ENCODE results near the gene TBC1D24.
"Not testable (repeated sequence)": the region's sequence is repeated elsewhere in the genome, so short reads cannot be mapped to it uniquely, and the experiment has no call there.

Gene TBC1D24

DNA sequence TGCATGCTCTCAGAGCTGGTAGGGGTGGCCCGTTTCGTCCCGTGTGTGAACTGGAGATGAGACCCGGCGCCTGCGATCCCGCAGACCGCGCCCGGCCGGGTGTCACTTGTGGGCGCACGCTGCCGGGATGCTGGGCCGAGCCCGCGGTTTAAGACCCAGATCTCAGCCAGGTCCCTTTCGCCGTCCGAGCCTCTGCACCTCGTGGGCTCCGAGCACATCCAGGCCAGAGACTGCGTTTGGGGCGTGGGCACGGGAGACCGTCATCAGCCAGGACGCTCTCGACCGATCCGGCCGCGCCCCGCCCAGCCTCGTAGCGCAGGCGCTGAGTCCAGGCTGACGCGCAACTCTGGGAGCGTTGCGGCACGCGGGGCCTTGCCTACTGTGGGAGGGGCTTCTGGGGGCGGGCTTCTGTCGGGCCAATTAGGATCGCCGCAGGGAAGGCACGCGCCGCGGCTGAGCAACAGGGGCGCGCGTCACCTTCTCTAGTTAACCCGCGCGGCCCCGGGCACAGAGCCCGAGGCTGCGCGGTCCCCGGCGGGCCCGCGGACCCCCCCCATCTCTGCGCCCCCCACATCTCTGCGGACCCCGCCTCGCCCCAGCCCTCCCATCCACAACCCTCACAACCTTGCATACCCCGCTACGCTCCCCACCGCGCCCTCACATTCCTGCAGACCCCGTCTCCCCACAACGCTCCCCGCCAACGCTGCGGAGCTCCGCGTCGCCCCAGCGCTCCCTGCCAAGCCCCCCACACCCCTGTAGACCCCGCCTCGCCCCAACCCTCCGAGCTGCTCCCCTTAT, 57.0 kb downstream of the TBC1D24 start:
- Histone ChIP-seq H3K4me2 (ENCODE audit: low read length) (peak overlapping the region; percentile 91), H3K4me1 (ENCODE audit: low read length) (peaks cover 6% of the 10 kb centered on the region; the same call in 1 of the 2 replicates), H3K79me2 (ENCODE audit: low read length) (no peaks in the 10 kb centered on the region), H3K36me3 (replicated peaks; ENCODE audit: low read depth, low read length) (peaks cover 11% of the 10 kb centered on the region), H3K27me3 (ENCODE audit: low read depth, low read length) (no peaks in the 10 kb centered on the region), H3K27ac (ENCODE audit: low read length) (peak overlapping the region; percentile 75), H3K9me3 (ENCODE audit: insufficient read depth, low read length) (no peaks in the 10 kb centered on the region), H2AFZ (ENCODE audit: low read depth, low read length) (peak overlapping the region; percentile 69; the same call in 1 of the 2 replicates), H4K20me1 (ENCODE audit: insufficient read depth, low read length) (no peaks in the 10 kb centered on the region), H3K9ac (ENCODE audit: low read length) (peak overlapping the region; percentile 84), H3K4me3 (ENCODE audit: low read length) (peak overlapping the region; percentile 82)
- TF ChIP-seq, protein P1, sequence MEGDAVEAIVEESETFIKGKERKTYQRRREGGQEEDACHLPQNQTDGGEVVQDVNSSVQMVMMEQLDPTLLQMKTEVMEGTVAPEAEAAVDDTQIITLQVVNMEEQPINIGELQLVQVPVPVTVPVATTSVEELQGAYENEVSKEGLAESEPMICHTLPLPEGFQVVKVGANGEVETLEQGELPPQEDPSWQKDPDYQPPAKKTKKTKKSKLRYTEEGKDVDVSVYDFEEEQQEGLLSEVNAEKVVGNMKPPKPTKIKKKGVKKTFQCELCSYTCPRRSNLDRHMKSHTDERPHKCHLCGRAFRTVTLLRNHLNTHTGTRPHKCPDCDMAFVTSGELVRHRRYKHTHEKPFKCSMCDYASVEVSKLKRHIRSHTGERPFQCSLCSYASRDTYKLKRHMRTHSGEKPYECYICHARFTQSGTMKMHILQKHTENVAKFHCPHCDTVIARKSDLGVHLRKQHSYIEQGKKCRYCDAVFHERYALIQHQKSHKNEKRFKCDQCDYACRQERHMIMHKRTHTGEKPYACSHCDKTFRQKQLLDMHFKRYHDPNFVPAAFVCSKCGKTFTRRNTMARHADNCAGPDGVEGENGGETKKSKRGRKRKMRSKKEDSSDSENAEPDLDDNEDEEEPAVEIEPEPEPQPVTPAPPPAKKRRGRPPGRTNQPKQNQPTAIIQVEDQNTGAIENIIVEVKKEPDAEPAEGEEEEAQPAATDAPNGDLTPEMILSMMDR (IDR thresholded peaks at IDR 0.05; ENCODE audit: low read depth, low read length), result no peak
- TF ChIP-seq EZH2phosphoT487 (IDR thresholded peaks at IDR 0.05; ENCODE audit: low read depth), result no peak

DNA sequence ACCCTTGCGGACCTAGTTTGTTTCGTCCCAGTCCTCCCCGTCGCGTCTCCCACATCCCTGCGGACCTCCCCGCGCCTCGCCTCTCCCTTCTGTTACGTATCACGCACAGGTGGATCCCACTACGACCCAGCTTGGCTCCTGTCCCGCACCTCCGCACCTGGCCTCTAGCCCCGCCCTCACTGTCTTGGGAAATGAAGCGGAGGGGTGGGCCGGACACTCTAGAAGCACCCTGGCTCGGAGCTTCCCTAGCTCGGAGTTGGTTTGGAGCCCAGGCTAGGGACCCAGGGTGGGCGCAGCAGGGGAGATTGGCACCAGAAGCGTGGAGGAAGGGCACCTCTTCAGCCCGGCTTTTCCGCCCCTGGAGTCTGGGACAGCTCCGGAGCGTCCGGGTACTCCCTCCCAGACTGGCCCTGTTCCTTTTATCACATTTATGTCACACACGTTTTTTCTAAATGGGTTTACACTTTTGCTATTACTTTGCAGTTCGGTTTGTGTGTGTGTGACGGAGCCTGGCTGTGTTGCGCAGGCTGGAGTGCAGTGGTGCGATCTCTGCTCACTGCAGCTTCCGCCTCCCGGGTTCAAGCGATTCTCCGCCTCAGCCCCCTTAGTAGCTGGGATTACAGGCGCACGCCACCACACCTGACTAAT, 57.7 kb downstream of the TBC1D24 start:
- Histone ChIP-seq H3K27me3 (ENCODE audit: low read depth, low read length) (no peaks in the 10 kb centered on the region), H3K27ac (ENCODE audit: low read length) (peak overlapping the region; percentile 75), H3K9ac (ENCODE audit: low read length) (peak overlapping the region; percentile 84), H4K20me1 (ENCODE audit: insufficient read depth, low read length) (no peaks in the 10 kb centered on the region), H3K9me3 (ENCODE audit: insufficient read depth, low read length) (no peaks in the 10 kb centered on the region), H3K4me3 (ENCODE audit: low read length) (peak overlapping the region; percentile 82), H3K4me2 (ENCODE audit: low read length) (peak overlapping the region; percentile 91), H2AFZ (ENCODE audit: low read depth, low read length) (peak overlapping the region; percentile 69; the same call in 1 of the 2 replicates), H3K79me2 (ENCODE audit: low read length) (no peaks in the 10 kb centered on the region), H3K36me3 (replicated peaks; ENCODE audit: low read depth, low read length) (peaks cover 11% of the 10 kb centered on the region), H3K4me1 (ENCODE audit: low read length) (peaks cover 6% of the 10 kb centered on the region; the same call in 1 of the 2 replicates)
- TF ChIP-seq EZH2phosphoT487 (IDR thresholded peaks at IDR 0.05; ENCODE audit: low read depth), result no peak
- TF ChIP-seq, protein P1 (IDR thresholded peaks at IDR 0.05; ENCODE audit: low read depth, low read length), result no peak

DNA sequence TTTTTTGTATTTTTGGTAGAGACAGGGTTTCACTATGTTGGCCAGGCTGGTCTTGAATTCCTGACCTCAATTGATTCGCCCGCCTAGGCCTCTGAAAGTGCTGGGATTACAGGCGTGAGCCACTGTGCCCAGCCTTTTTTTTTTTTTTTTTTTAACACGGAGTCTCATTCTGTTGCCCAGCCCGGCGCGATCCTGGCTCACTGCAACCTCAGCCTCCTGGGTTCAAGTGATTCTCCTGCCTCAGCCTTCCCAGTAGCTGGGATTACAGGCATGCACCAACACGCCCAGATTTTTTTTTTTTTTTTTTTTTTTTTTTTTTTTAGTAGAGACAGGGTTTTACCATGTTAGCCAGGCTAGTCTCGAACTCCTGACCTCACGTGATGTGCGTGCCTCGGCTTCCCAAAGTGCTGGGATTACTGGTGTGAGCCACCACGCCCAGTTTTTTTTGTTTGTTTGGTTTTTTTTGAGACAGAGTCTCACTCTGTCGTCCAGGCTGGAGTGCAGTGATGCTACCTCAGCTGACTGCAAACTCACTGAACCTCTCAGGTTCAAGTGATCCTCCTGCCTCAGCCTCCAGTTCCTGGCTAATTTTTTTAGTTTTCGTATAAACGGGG, 58.3 kb downstream of the TBC1D24 start:
- H3K9me3 ChIP-seq (ENCODE audit: insufficient read depth, low read length); H3K79me2 ChIP-seq (ENCODE audit: low read length); H3K4me1 ChIP-seq (ENCODE audit: low read length); H3K27me3 ChIP-seq (ENCODE audit: low read depth, low read length); H4K20me1 ChIP-seq (ENCODE audit: insufficient read depth, low read length): not testable (repeated sequence)
- Histone ChIP-seq H3K4me3 (ENCODE audit: low read length) (peak overlapping the region; percentile 82), H3K36me3 (replicated peaks; ENCODE audit: low read depth, low read length) (peaks cover 11% of the 10 kb centered on the region), H3K4me2 (ENCODE audit: low read length) (peak overlapping the region; percentile 91), H2AFZ (ENCODE audit: low read depth, low read length) (peak overlapping the region; percentile 69; the same call in 1 of the 2 replicates), H3K9ac (ENCODE audit: low read length) (peak overlapping the region; percentile 84), H3K27ac (ENCODE audit: low read length) (peak overlapping the region; percentile 75)

DNA sequence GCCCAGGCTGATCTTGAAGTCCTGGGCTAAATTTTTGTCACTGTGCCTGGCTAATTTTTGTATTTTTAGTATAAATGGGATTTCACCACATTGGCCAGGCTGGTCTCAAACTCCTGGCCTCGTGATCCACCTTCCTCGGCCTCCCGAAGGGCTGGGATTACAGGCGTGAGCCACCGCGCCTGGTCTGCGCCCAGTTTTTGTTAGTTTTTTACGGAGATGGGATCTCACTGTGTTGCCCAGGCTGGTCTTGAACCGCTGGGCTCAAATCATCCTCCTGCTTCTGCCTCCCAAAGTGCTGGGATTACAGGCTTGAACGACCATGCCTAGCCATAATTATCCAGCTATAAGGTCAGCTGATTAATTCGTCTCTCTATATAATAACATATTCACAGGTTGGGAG, 59.0 kb downstream of the TBC1D24 start:
- TF ChIP-seq, protein P1 (IDR thresholded peaks at IDR 0.05; ENCODE audit: low read depth, low read length), result no peak
- TF ChIP-seq EZH2phosphoT487 (IDR thresholded peaks at IDR 0.05; ENCODE audit: low read depth), result no peak
- Histone ChIP-seq H4K20me1 (ENCODE audit: insufficient read depth, low read length) (0 out of 2 replicates have a peak, but pooled peaks cover 4% of the 10 kb centered on the region), H2AFZ (ENCODE audit: low read depth, low read length) (no peak overlapping the region), H3K4me3 (ENCODE audit: low read length) (no peak overlapping the region), H3K27ac (ENCODE audit: low read length) (no peak overlapping the region), H3K4me1 (ENCODE audit: low read length) (peaks cover 10% of the 10 kb centered on the region), H3K9me3 (ENCODE audit: insufficient read depth, low read length) (no peaks in the 10 kb centered on the region), H3K36me3 (replicated peaks; ENCODE audit: low read depth, low read length) (peaks cover 6% of the 10 kb centered on the region), H3K79me2 (ENCODE audit: low read length) (peaks cover 7% of the 10 kb centered on the region), H3K4me2 (ENCODE audit: low read length) (no peak overlapping the region), H3K9ac (ENCODE audit: low read length) (no peak overlapping the region), H3K27me3 (ENCODE audit: low read depth, low read length) (no peaks in the 10 kb centered on the region)

DNA sequence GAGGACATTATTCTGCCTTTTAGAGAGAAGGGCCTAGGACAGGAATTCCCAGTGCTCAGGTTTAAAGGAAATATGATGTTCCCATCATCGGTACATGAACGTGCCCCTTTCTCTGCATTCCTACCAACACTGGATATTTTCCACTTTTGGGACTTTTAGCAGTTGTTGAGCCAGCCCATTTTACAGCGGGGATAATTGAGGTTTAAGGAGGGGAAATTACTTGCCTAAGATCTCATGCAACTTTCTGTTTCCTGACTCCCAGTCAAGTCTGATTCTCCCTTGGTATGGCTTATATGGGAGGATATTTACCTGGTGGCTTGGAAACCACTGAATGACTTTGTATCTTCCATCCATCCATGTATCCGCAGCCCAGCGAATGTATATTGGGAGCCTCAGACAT, 59.4 kb downstream of the TBC1D24 start:
- not testable (repeated sequence) for H3K4me3 ChIP-seq (ENCODE audit: low read length); H3K9me3 ChIP-seq (ENCODE audit: insufficient read depth, low read length); H3K36me3 ChIP-seq (replicated peaks; ENCODE audit: low read depth, low read length); H3K9ac ChIP-seq (ENCODE audit: low read length); H3K27me3 ChIP-seq (ENCODE audit: low read depth, low read length); H3K27ac ChIP-seq (ENCODE audit: low read length); H3K4me2 ChIP-seq (ENCODE audit: low read length); H4K20me1 ChIP-seq (ENCODE audit: insufficient read depth, low read length); H2AFZ ChIP-seq (ENCODE audit: low read depth, low read length)
- H3K79me2 ChIP-seq (ENCODE audit: low read length), result peaks cover 12% of the 10 kb centered on the region
- peaks cover 14% of the 10 kb centered on the region for H3K4me1 ChIP-seq (ENCODE audit: low read length)
